Measurements from ENCODE around the gene P3H2.

GRCh38 chr3:190004656-190005055, 116.0 kb downstream of the P3H2 start:
- TF ChIP-seq CTCF (conservative IDR thresholded peaks at IDR 0.05; ENCODE audit: low read length) (no peak), EZH2phosphoT487 (IDR thresholded peaks at IDR 0.05; ENCODE audit: borderline replicate concordance) (no peak)
